HG03175 (cell line): ENCODE data around the gene C2CD2.

Experiments
- ATAC-seq: cut with Tn5 transposase; IDR thresholded peaks from one replicate; pipeline ENCODE4 v1.9.1; 2021; ENCODE audit warnings: mild to moderate bottlenecking, moderate library complexity; ENCODE audit not compliant: unreplicated experiment

The C2CD2 gene

GRCh38 chr21:41933313-41934079, 20.3 kb downstream of the C2CD2 start:
- no peak for ATAC-seq

GRCh38 chr21:41932576-41933312, 21.1 kb downstream of the C2CD2 start:
- ATAC-seq = no peak

- ATAC-seq = no peak
Observed at GRCh38 chr21:41932191-41932575, 21.6 kb downstream of the C2CD2 start.

- no peak for ATAC-seq
Observed at GRCh38 chr21:41931041-41931451, 22.8 kb downstream of the C2CD2 start.

- ATAC-seq = no peak
Observed at GRCh38 chr21:41929248-41929647, 24.6 kb downstream of the C2CD2 start.

GRCh38 chr21:41928621-41929220, 25.1 kb downstream of the C2CD2 start:
- ATAC-seq = peak; percentile 55

GRCh38 chr21:41927727-41928409, 25.9 kb downstream of the C2CD2 start:
- no peak for ATAC-seq

- peak; percentile 14 for ATAC-seq
Observed at GRCh38 chr21:41926807-41927171, 27.0 kb downstream of the C2CD2 start.

GRCh38 chr21:41926117-41926806, 27.6 kb downstream of the C2CD2 start:
- ATAC-seq = peak; percentile 63

GRCh38 chr21:41925767-41926116, 28.1 kb downstream of the C2CD2 start:
- no peak for ATAC-seq

GRCh38 chr21:41924368-41924754, 29.5 kb downstream of the C2CD2 start:
- no peak for ATAC-seq

GRCh38 chr21:41923631-41924367, 30.0 kb downstream of the C2CD2 start:
- no peak for ATAC-seq

GRCh38 chr21:41923186-41923585, 30.6 kb downstream of the C2CD2 start:
- no peak for ATAC-seq

- ATAC-seq = no peak
Observed at GRCh38 chr21:41921021-41921420, 32.8 kb downstream of the C2CD2 start.

- ATAC-seq = no peak
Observed at GRCh38 chr21:41920476-41920875, 33.3 kb downstream of the C2CD2 start.

GRCh38 chr21:41919666-41920398, 34.0 kb downstream of the C2CD2 start:
- ATAC-seq = no peak

- ATAC-seq = no peak
Observed at GRCh38 chr21:41918561-41919358, 35.1 kb downstream of the C2CD2 start.

GRCh38 chr21:41917531-41917930, 36.3 kb downstream of the C2CD2 start:
- no peak for ATAC-seq
